ENCODE results near the gene TSEN2. TPM values are rescaled to one million over a fixed set of nuclear protein-coding genes. Genes with fewer than 3 reads are reported as not detected.

Gene TSEN2
- total RNA-seq, 1 experiment from 2014 or later: 22.0 TPM

DNA sequence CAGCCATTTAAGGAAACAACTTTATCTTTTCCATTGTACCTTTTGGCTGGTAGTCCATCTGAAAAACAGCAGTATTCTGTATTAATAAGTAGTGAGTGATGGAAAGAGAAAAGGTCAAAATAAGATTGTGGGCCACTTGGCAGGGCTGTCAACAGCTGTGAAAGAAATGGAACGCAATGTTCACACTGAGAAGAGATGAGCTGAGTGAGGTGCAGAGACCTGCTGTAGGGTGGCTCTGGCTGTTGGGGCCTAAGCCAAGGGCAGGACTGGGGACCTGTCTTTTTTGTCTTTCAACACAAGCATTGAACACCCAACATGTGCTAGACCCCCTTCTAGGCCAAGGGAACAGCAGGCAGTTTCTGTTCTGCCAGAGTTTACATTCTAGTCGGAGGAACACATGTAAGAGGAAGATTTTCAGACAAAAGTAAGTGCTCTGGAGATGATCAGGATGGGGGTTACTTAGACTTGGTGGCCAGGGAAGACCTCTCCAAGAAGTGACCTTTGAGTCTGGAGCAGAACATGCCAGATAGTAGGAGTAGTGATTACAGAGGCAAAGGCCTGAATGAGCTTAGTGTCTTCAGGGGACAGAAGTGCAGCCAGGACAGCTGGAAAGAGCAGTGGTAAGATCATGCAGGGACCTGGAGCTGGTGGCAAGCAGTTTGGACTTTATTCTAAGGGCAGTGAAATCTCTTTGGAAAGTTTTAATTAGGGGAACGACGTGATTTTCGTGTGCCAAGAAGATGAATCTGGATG lies 29.6 kb downstream of the TSEN2 start:
- Histone ChIP-seq H3K18ac (ENCODE audit: insufficient read length, low read depth, low read length) (no peak overlapping the region), H3K9me3 (ENCODE audit: control insufficient read depth, low read depth, low read length) (no peaks in the 10 kb centered on the region), H3K79me1 (ENCODE audit: insufficient read depth, low read depth, low read length, poor library complexity, severe bottlenecking) (no peaks in the 10 kb centered on the region), H3K14ac (ENCODE audit: insufficient read depth, low read length) (no peak overlapping the region), H3K56ac (ENCODE audit: insufficient read length, low read depth, low read length) (no peak overlapping the region), H3K79me2 (ENCODE audit: insufficient read depth, low read length) (no peaks in the 10 kb centered on the region), H2BK15ac (ENCODE audit: low read depth, low read length) (no peak overlapping the region), H4K8ac (replicated peaks; ENCODE audit: insufficient read length, low read depth, low read length) (no peak overlapping the region), H3T11ph (ENCODE audit: low read length) (no peak overlapping the region), H3K4me1 (ENCODE audit: insufficient read depth, low read length) (no peaks in the 10 kb centered on the region), H3K23ac (ENCODE audit: insufficient read length, low read depth, low read length) (no peak overlapping the region), H2BK5ac (ENCODE audit: insufficient read length, low read length) (no peak overlapping the region), H3K27me3 (ENCODE audit: insufficient read depth, low read length) (no peaks in the 10 kb centered on the region), H2BK20ac (ENCODE audit: low read depth, low read length, poor library complexity, severe bottlenecking) (no peak overlapping the region), H2BK12ac (ENCODE audit: insufficient read length, low read depth, low read length) (no peak overlapping the region), H3K23me2 (ENCODE audit: insufficient read length, low read depth, low read length, poor library complexity, severe bottlenecking) (no peaks in the 10 kb centered on the region), H4K5ac (ENCODE audit: insufficient read length, low read depth, low read length) (no peak overlapping the region), H2BK120ac (ENCODE audit: low read depth, low read length, poor library complexity, severe bottlenecking) (no peak overlapping the region), H4K20me1 (ENCODE audit: control insufficient read depth, insufficient read depth, insufficient read length) (no peaks in the 10 kb centered on the region), H3K27ac (ENCODE audit: insufficient read length, low read depth, low read length) (no peak overlapping the region), H4K91ac (ENCODE audit: insufficient read length, low read depth, low read length) (no peak overlapping the region), H3K9ac (ENCODE audit: extremely low read depth, insufficient read length, low read length) (no peak overlapping the region), H2AFZ (ENCODE audit: low read length) (no peak overlapping the region), H3K4ac (ENCODE audit: low read depth, low read length) (no peak overlapping the region), H3K4me2 (ENCODE audit: insufficient read depth, insufficient read length, low read length) (no peak overlapping the region), H2AK5ac (ENCODE audit: insufficient read length, low read length) (no peak overlapping the region)
- no peak overlapping the region for H3K4me3 Mint-ChIP-seq
- TF ChIP-seq, protein P1, sequence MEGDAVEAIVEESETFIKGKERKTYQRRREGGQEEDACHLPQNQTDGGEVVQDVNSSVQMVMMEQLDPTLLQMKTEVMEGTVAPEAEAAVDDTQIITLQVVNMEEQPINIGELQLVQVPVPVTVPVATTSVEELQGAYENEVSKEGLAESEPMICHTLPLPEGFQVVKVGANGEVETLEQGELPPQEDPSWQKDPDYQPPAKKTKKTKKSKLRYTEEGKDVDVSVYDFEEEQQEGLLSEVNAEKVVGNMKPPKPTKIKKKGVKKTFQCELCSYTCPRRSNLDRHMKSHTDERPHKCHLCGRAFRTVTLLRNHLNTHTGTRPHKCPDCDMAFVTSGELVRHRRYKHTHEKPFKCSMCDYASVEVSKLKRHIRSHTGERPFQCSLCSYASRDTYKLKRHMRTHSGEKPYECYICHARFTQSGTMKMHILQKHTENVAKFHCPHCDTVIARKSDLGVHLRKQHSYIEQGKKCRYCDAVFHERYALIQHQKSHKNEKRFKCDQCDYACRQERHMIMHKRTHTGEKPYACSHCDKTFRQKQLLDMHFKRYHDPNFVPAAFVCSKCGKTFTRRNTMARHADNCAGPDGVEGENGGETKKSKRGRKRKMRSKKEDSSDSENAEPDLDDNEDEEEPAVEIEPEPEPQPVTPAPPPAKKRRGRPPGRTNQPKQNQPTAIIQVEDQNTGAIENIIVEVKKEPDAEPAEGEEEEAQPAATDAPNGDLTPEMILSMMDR (conservative IDR thresholded peaks at IDR 0.05): no peak
- no peaks in the 10 kb centered on the region for H3K4me1 Mint-ChIP-seq
- H3K27ac Mint-ChIP-seq: no peak overlapping the region
- no peak for DNase-seq
- H3K27me3 Mint-ChIP-seq (ENCODE audit: low read depth): no peaks in the 10 kb centered on the region
- no CpG with 5 or more reads among the region's 5 CpGs for WGBS (ENCODE audit: extremely low coverage, insufficient read length, low lambda C conversion rate)
- peaks cover 7 to 20% (median 9%) of the 10 kb centered on the region in 3 experiments; a peak in 5 of 7 replicates for H3K36me3 Mint-ChIP-seq (ENCODE audit: insufficient read depth in 1 of 3, low read depth in 3 of 3)
- no peaks in the 10 kb centered on the region for H3K9me3 Mint-ChIP-seq

Measured in H9 (cell line).